Suprapubic skin (tissue), 4 donors: ENCODE data around the gene PRAMEF10.
"Not testable (repeated sequence)": the region's sequence is repeated elsewhere in the genome, so short reads cannot be mapped to it uniquely, and the experiment has no call there.

Experiments
- EP300 ChIP-seq: sonication (generic); formaldehyde crosslinking; IDR thresholded peaks from one replicate; pipeline ENCODE4 v1.6.1; 2017; ENCODE audit warnings: antibody characterized with exemption
- POLR2A ChIP-seq, 2 donors: fragments of 450-650 bp; IDR thresholded peaks; one replicate each; pipeline ENCODE4 v1.6.1; 2017; ENCODE audit warnings: antibody characterized with exemption in 2 of 2, mild to moderate bottlenecking in 2 of 2, moderate library complexity in 2 of 2
- POLR2AphosphoS5 ChIP-seq, 3 donors: sonication (generic); formaldehyde crosslinking; IDR thresholded peaks; one replicate each; pipeline ENCODE4 v1.6.1; 2017; ENCODE audit warnings: antibody characterized with exemption in 3 of 3
- TF ChIP-seq, protein P1 (sequence below), 2 donors: fragments of 200-600 bp in 1 of 2; fragments of 450-650 bp in 1 of 2; sonication (generic) in 1 of 2; IDR thresholded peaks; one replicate each; pipeline ENCODE4 v1.5.1; 2016 to 2019; ENCODE audit warnings: antibody characterized with exemption in 2 of 2, mild to moderate bottlenecking in 1 of 2, moderate library complexity in 1 of 2

GRCh38 chr1:12856786-12857185 is 41.3 kb downstream of the PRAMEF10 start, which contains the start of gene PRAMEF2:
- not testable (repeated sequence) for TF ChIP-seq POLR2AphosphoS5 (IDR thresholded peaks at IDR 0.05); EP300; POLR2A (IDR thresholded peaks at IDR 0.05)
- TF ChIP-seq, protein P1, sequence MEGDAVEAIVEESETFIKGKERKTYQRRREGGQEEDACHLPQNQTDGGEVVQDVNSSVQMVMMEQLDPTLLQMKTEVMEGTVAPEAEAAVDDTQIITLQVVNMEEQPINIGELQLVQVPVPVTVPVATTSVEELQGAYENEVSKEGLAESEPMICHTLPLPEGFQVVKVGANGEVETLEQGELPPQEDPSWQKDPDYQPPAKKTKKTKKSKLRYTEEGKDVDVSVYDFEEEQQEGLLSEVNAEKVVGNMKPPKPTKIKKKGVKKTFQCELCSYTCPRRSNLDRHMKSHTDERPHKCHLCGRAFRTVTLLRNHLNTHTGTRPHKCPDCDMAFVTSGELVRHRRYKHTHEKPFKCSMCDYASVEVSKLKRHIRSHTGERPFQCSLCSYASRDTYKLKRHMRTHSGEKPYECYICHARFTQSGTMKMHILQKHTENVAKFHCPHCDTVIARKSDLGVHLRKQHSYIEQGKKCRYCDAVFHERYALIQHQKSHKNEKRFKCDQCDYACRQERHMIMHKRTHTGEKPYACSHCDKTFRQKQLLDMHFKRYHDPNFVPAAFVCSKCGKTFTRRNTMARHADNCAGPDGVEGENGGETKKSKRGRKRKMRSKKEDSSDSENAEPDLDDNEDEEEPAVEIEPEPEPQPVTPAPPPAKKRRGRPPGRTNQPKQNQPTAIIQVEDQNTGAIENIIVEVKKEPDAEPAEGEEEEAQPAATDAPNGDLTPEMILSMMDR (IDR thresholded peaks at IDR 0.05): not testable (repeated sequence)
